Nephron progenitor cell (in vitro differentiated cells): Measurements from ENCODE around the gene C5orf63.

ENCODE experiments used
- DNase-seq: peaks from one replicate; pipeline ENCODE4 v3.0.0; 2021
- H3K27ac Mint-ChIP-seq: 2 replicates; pipeline ENCODE4 v1.8.0; 2021; ENCODE audit warnings: mild to moderate bottlenecking, moderate library complexity, mixed read lengths
- H3K27me3 Mint-ChIP-seq: 2 replicates; pipeline ENCODE4 v1.8.0; 2021; ENCODE audit warnings: mild to moderate bottlenecking, low read depth, mixed read lengths; ENCODE audit not compliant: poor library complexity
- H3K36me3 Mint-ChIP-seq: 2 replicates; pipeline ENCODE4 v1.8.0; 2021; ENCODE audit warnings: low read depth, mixed read lengths
- H3K4me1 Mint-ChIP-seq: 2 replicates; pipeline ENCODE4 v1.8.0; 2021; ENCODE audit warnings: mixed read lengths
- H3K4me3 Mint-ChIP-seq: 2 replicates; pipeline ENCODE4 v1.8.0; 2021; ENCODE audit warnings: mild to moderate bottlenecking, moderate library complexity, mixed read lengths
- H3K9me3 Mint-ChIP-seq: 2 replicates; pipeline ENCODE4 v1.8.0; 2021; ENCODE audit warnings: mild to moderate bottlenecking, moderate library complexity, mixed read lengths
- TF ChIP-seq, protein P1 (sequence below): fragments of 200-600 bp; sonication (generic); IDR thresholded peaks from 2 replicates; pipeline ENCODE4 v1.5.0; 2021; ENCODE audit warnings: antibody characterized with exemption

Gene C5orf63

GRCh38 chr5:127012916-127013315 lies 60.4 kb downstream of the C5orf63 start:
- no peak overlapping the region for H3K27ac Mint-ChIP-seq
- no peaks in the 10 kb centered on the region for H3K36me3 Mint-ChIP-seq
- H3K4me1 Mint-ChIP-seq, result no peaks in the 10 kb centered on the region
- TF ChIP-seq, protein P1, sequence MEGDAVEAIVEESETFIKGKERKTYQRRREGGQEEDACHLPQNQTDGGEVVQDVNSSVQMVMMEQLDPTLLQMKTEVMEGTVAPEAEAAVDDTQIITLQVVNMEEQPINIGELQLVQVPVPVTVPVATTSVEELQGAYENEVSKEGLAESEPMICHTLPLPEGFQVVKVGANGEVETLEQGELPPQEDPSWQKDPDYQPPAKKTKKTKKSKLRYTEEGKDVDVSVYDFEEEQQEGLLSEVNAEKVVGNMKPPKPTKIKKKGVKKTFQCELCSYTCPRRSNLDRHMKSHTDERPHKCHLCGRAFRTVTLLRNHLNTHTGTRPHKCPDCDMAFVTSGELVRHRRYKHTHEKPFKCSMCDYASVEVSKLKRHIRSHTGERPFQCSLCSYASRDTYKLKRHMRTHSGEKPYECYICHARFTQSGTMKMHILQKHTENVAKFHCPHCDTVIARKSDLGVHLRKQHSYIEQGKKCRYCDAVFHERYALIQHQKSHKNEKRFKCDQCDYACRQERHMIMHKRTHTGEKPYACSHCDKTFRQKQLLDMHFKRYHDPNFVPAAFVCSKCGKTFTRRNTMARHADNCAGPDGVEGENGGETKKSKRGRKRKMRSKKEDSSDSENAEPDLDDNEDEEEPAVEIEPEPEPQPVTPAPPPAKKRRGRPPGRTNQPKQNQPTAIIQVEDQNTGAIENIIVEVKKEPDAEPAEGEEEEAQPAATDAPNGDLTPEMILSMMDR, result no peak
- no peak for DNase-seq
- peaks cover 3% of the 10 kb centered on the region for H3K9me3 Mint-ChIP-seq
- H3K4me3 Mint-ChIP-seq, result no peak overlapping the region
- no peaks in the 10 kb centered on the region for H3K27me3 Mint-ChIP-seq

- Mint-ChIP-seq H3K36me3 (no peaks in the 10 kb centered on the region), H3K4me3 (no peak overlapping the region), H3K9me3 (peaks cover 3% of the 10 kb centered on the region), H3K4me1 (no peaks in the 10 kb centered on the region), H3K27me3 (no peaks in the 10 kb centered on the region), H3K27ac (no peak overlapping the region)
- no peak for DNase-seq
- TF ChIP-seq, protein P1, result no peak
These were observed 61.2 kb downstream of the C5orf63 start for GRCh38 chr5:127011961-127012644.

GRCh38 chr5:127011153-127011552 lies 62.1 kb downstream of the C5orf63 start:
- Mint-ChIP-seq H3K9me3 (no peaks in the 10 kb centered on the region), H3K4me3 (no peak overlapping the region), H3K27me3 (no peaks in the 10 kb centered on the region), H3K4me1 (no peaks in the 10 kb centered on the region), H3K36me3 (no peaks in the 10 kb centered on the region), H3K27ac (no peak overlapping the region)
- no peak for DNase-seq
- TF ChIP-seq, protein P1, result no peak

DNA sequence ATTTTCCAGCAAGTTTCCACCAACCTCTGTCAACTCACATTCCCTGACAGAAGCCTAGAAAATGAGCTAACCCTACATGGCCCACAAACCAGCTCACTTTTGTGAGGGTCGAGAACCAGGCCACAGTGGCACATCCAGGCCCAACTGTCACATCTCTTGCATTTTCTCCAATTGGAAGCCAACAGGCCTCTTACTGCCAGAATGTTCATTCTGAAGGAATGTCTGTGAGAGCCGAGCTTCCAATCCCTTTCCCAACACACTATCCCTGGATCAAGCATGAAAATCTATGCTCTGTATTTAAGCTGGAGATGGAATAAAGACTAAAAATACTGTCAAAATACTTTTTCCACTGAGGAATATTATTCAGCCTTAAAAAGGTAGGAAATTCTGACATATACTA lies 62.9 kb downstream of the C5orf63 start:
- no peaks in the 10 kb centered on the region for H3K9me3 Mint-ChIP-seq
- H3K27ac Mint-ChIP-seq, result no peak overlapping the region
- DNase-seq, result no peak
- no peaks in the 10 kb centered on the region for H3K4me1 Mint-ChIP-seq
- no peak overlapping the region for H3K4me3 Mint-ChIP-seq
- no peaks in the 10 kb centered on the region for H3K27me3 Mint-ChIP-seq
- TF ChIP-seq, protein P1, result no peak
- no peaks in the 10 kb centered on the region for H3K36me3 Mint-ChIP-seq

DNA sequence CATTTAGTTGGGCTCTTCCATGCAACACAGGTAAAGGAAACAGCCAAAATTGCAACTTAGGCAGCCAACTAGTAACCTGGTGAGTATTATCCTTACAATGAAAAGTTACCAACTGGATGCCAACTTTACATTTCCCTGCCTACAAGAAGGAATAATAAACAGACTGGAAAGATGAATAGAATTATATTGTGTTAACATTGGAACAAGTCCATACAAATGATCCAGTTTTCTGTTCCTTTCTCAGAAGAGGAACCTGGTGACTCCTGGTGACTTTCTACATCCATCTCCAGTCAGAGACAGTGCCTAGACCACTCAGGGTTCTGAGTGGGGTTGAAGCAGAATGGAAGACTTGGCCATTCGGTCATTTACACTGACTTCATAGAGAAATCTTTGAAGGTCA lies 63.5 kb downstream of the C5orf63 start:
- H3K4me3 Mint-ChIP-seq, result no peak overlapping the region
- H3K4me1 Mint-ChIP-seq, result no peaks in the 10 kb centered on the region
- TF ChIP-seq, protein P1, result no peak
- no peaks in the 10 kb centered on the region for H3K36me3 Mint-ChIP-seq
- H3K9me3 Mint-ChIP-seq, result no peaks in the 10 kb centered on the region
- no peak for DNase-seq
- no peak overlapping the region for H3K27ac Mint-ChIP-seq
- H3K27me3 Mint-ChIP-seq, result no peaks in the 10 kb centered on the region

- TF ChIP-seq, protein P1, result no peak
- H3K9me3 Mint-ChIP-seq, result no peaks in the 10 kb centered on the region
- H3K4me1 Mint-ChIP-seq, result no peaks in the 10 kb centered on the region
- no peak for DNase-seq
- no peaks in the 10 kb centered on the region for H3K27me3 Mint-ChIP-seq
- no peaks in the 10 kb centered on the region for H3K36me3 Mint-ChIP-seq
- no peak overlapping the region for H3K4me3 Mint-ChIP-seq
- no peak overlapping the region for H3K27ac Mint-ChIP-seq
These were observed 64.9 kb downstream of the C5orf63 start for GRCh38 chr5:127008300-127008975.
